PC-3 (cell line): ENCODE results near the gene LRP1B. TPM values are rescaled to one million over a fixed set of nuclear protein-coding genes. Genes with fewer than 3 reads are reported as not detected.

Source experiments
- ATAC-seq: fragments of 200-7000 bp; cut with Tn5 transposase; 2 replicates; pipeline ENCODE4 v1.9.1; 2020; ENCODE audit warnings: mild to moderate bottlenecking, moderate library complexity
- BruUV-seq: library from RNA; stranded (reverse); fragments of 400-500 nt; replicated peaks from 2 replicates; lab custom pipeline; 2021; lab: Mats Ljungman, UMichigan
- CTCF ChIA-PET: fragments of 300-600 bp; sonication (Branson Sonifier 250); formaldehyde crosslinking; loops from one replicate; lab custom pipeline; 2022; ENCODE audit warnings: antibody characterized with exemption; lab: Charles Lee
- POLR2A ChIA-PET: fragments of 300-600 bp; sonication (Branson Sonifier 250); formaldehyde crosslinking; loops from one replicate; lab custom pipeline; 2022; ENCODE audit warnings: antibody characterized with exemption; ENCODE audit not compliant: unreplicated experiment; lab: Charles Lee
- DNase-seq: peaks from one replicate; pipeline ENCODE4 v3.0.0-alpha.2; 2015
- H2AFZ ChIP-seq: fragments of 300-600 bp; sonication (generic); 2 replicates; pipeline ENCODE4 v1.6.0; 2016; ENCODE audit warnings: antibody characterized with exemption, low read length
- H3F3A ChIP-seq: fragments of 300-600 bp; sonication (generic); one replicate; pipeline ENCODE4 v1.6.0; 2017; ENCODE audit warnings: antibody characterized with exemption, low read length, control low read depth, mild to moderate bottlenecking; ENCODE audit not compliant: unreplicated experiment
- H3K27ac ChIP-seq: fragments of 300-600 bp; sonication (generic); 2 replicates; pipeline ENCODE4 v1.5.1; 2016; ENCODE audit warnings: mild to moderate bottlenecking, low read length
- H3K27me3 ChIP-seq: fragments of 300-600 bp; sonication (generic); 2 replicates; pipeline ENCODE4 v1.6.1; 2016; ENCODE audit warnings: low read length, mixed read lengths
- H3K36me3 ChIP-seq: fragments of 300-600 bp; sonication (generic); 2 replicates; pipeline ENCODE4 v1.6.1; 2016; ENCODE audit warnings: low read depth, mixed run types, low read length, mixed read lengths
- H3K4me1 ChIP-seq: fragments of 300-600 bp; sonication (generic); 2 replicates; pipeline ENCODE4 v1.5.1; 2016; ENCODE audit warnings: low read length; ENCODE audit not compliant: insufficient read depth
- H3K4me2 ChIP-seq: fragments of 300-600 bp; sonication (generic); 2 replicates; pipeline ENCODE4 v1.6.0; 2016; ENCODE audit warnings: low read length
- H3K4me3 ChIP-seq: fragments of 300-600 bp; sonication (generic); 2 replicates; pipeline ENCODE4 v1.5.1; 2016; ENCODE audit warnings: mild to moderate bottlenecking, low read length, mixed read lengths
- H3K79me2 ChIP-seq: fragments of 300-600 bp; sonication (generic); 2 replicates; pipeline ENCODE4 v1.6.1; 2017; ENCODE audit warnings: low read length, mixed read lengths
- H3K9ac ChIP-seq: fragments of 300-600 bp; sonication (generic); 2 replicates; pipeline ENCODE4 v1.6.0; 2016; ENCODE audit warnings: mild to moderate bottlenecking, low read length
- H3K9me2 ChIP-seq: fragments of 300-600 bp; sonication (generic); replicated peaks from 2 replicates; pipeline ENCODE4 v1.6.1; 2016; ENCODE audit warnings: mixed run types, low read length, mixed read lengths
- H3K9me3 ChIP-seq: fragments of 300-600 bp; sonication (generic); 2 replicates; pipeline ENCODE4 v1.6.1; 2016; ENCODE audit warnings: low read length, mixed read lengths
- H4K20me1 ChIP-seq: fragments of 300-600 bp; sonication (generic); 2 replicates; pipeline ENCODE4 v1.6.1; 2016; ENCODE audit warnings: low read length, mixed read lengths
- CTCF ChIP-seq: fragments of 300-600 bp; sonication (generic); conservative IDR thresholded peaks from 2 replicates; pipeline ENCODE4 v1.5.1; 2017; ENCODE audit warnings: antibody characterized with exemption, low read depth, mild to moderate bottlenecking, low read length
- EZH2 ChIP-seq: fragments of 300-600 bp; sonication (generic); IDR thresholded peaks from one replicate; pipeline ENCODE4 v1.6.1; 2017; ENCODE audit warnings: antibody characterized with exemption, mild to moderate bottlenecking, low read length; ENCODE audit not compliant: unreplicated experiment
- EZH2phosphoT487 ChIP-seq: fragments of 300-600 bp; sonication (generic); IDR thresholded peaks from 2 replicates; pipeline ENCODE4 v1.6.1; 2018; ENCODE audit warnings: mild to moderate bottlenecking, antibody characterized with exemption, low read length, borderline replicate concordance
- intact Hi-C: fragments of 100-400 bp; cut with micrococcal nuclease; formaldehyde crosslinking; loops from 2 replicates; pipeline ENCODE4 v1.9.0; 2023
- total RNA-seq: library from RNA; depleted of rRNA; stranded (reverse); fragments of >200 nt; gene quantifications from 2 replicates; pipeline ENCODE4 v1.2.3, GENCODE V29; 2014

The LRP1B gene
- total RNA-seq, 1 experiment from 2014 or later: 0.04 TPM

GRCh38 chr2:141068053-141068682 is 1062.6 kb downstream of the LRP1B start:
- no peaks in the 10 kb centered on the region for H3K9me2 ChIP-seq
- no peaks in the 10 kb centered on the region for H4K20me1 ChIP-seq
- BruUV-seq: no TSS peak
- no peak overlapping the region for H3K4me3 ChIP-seq
- H3K9me3 ChIP-seq: no peaks in the 10 kb centered on the region
- no peak for TF ChIP-seq EZH2phosphoT487
- no peak for TF ChIP-seq CTCF
- TF ChIP-seq EZH2: no peak
- no peak overlapping the region for H3K4me2 ChIP-seq
- CTCF ChIA-PET: no interaction called here
- H3F3A ChIP-seq: no peaks in the 10 kb centered on the region
- no peak overlapping the region for H2AFZ ChIP-seq
- no peaks in the 10 kb centered on the region for H3K36me3 ChIP-seq
- DNase-seq: no peak
- POLR2A ChIA-PET: no interaction called here
- no peaks in the 10 kb centered on the region for H3K4me1 ChIP-seq
- no peaks in the 10 kb centered on the region for H3K27me3 ChIP-seq
- H3K79me2 ChIP-seq: no peaks in the 10 kb centered on the region
- no peak overlapping the region for H3K27ac ChIP-seq
- H3K9ac ChIP-seq: no peak overlapping the region
- no peak for ATAC-seq
- intact Hi-C loops: no loop called here

GRCh38 chr2:141065042-141065441 is 1065.8 kb downstream of the LRP1B start:
- no peak for DNase-seq
- Histone ChIP-seq H2AFZ (no peak overlapping the region), H3F3A (no peaks in the 10 kb centered on the region), H3K36me3 (no peaks in the 10 kb centered on the region), H3K4me2 (no peak overlapping the region), H3K4me1 (no peaks in the 10 kb centered on the region), H4K20me1 (no peaks in the 10 kb centered on the region), H3K4me3 (no peak overlapping the region), H3K27me3 (no peaks in the 10 kb centered on the region), H3K9me3 (no peaks in the 10 kb centered on the region), H3K9me2 (no peaks in the 10 kb centered on the region), H3K27ac (no peak overlapping the region), H3K79me2 (no peaks in the 10 kb centered on the region), H3K9ac (no peak overlapping the region)
- CTCF ChIA-PET: no interaction called here
- intact Hi-C loops: no loop called here
- no peak for ATAC-seq
- no TSS peak for BruUV-seq
- TF ChIP-seq CTCF: no peak
- TF ChIP-seq EZH2: no peak
- no peak for TF ChIP-seq EZH2phosphoT487
- POLR2A ChIA-PET: no interaction called here

- H3K4me3 ChIP-seq: no peak overlapping the region
- H3K79me2 ChIP-seq: no peaks in the 10 kb centered on the region
- intact Hi-C loops: no loop called here
- H3K9me2 ChIP-seq: no peaks in the 10 kb centered on the region
- no peak overlapping the region for H3K9ac ChIP-seq
- TF ChIP-seq EZH2 (no peak), CTCF (no peak), EZH2phosphoT487 (no peak)
- DNase-seq: no peak
- H3F3A ChIP-seq: no peaks in the 10 kb centered on the region
- H3K27me3 ChIP-seq: no peaks in the 10 kb centered on the region
- BruUV-seq: no TSS peak
- H4K20me1 ChIP-seq: no peaks in the 10 kb centered on the region
- POLR2A ChIA-PET: no interaction called here
- no peak for ATAC-seq
- no peak overlapping the region for H3K27ac ChIP-seq
- H3K9me3 ChIP-seq: no peaks in the 10 kb centered on the region
- no peaks in the 10 kb centered on the region for H3K36me3 ChIP-seq
- H3K4me2 ChIP-seq: no peak overlapping the region
- H3K4me1 ChIP-seq: no peaks in the 10 kb centered on the region
- no peak overlapping the region for H2AFZ ChIP-seq
- CTCF ChIA-PET: no interaction called here
Measured at GRCh38 chr2:141063406-141063805, 1067.4 kb downstream of the LRP1B start.
